HG03354 (cell line): ENCODE results near the gene NFKB1.
"Not testable (repeated sequence)": the region's sequence is repeated elsewhere in the genome, so short reads cannot be mapped to it uniquely, and the experiment has no call there.

Source experiments
- ATAC-seq: cut with Tn5 transposase; IDR thresholded peaks from one replicate; pipeline ENCODE4 v1.9.1; 2021; ENCODE audit warnings: mild to moderate bottlenecking; ENCODE audit not compliant: unreplicated experiment, poor library complexity, severe bottlenecking

NFKB1 gene

DNA sequence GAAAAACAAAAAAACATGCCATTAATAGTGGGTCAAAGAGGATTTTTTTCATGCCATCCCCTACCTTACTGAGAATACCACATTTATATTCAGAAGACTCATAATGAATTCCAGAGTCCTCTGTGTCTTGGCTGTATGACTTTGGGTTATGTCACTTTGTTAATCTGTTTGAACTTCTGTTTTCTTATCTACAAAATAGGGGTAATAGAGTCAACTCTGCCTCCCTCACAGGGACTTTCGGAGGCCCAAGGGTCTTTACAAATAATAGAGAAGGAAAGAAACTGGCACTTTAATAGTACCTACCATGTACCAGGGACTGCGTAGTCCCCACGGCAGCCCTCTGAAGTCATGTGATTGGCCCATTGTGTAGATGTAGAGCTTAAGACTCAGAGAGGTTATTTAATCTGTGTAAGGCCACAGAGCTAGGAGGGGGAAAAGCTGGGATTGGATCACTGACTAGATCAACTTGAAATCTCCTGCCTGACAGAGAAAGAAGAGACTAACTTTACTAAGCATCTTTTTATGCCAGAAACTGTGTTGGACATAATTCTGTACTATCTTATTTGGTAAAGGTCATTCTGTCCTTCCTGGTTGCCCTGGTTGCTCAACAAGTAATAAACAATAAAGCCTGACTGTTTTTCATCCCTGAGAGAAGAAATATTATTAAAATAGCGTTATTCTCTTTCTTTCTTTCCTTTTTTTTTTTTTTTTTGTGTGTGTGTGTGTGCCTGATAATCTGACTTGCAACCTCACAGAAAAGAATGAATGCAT lies 59.6 kb downstream of the NFKB1 start:
- ATAC-seq: no peak

DNA sequence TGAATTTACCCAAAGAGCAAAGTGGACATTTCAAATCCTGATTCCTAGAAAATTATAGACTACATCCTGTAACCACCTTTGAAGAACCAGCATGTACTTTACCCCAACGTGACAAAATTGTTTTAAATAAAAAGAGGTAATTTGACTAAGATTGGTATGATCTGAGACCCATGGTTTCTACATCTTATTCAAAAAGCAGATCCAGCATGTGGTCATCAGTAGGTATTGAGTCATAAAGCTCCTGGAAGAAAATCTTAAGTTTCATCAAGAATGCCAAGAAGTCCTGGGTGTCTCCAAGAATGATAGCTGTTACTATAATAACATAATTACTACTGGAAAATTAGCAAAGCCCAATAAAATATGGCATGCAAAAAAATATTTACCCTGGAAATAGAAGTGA lies 61.8 kb downstream of the NFKB1 start:
- ATAC-seq: no peak

DNA sequence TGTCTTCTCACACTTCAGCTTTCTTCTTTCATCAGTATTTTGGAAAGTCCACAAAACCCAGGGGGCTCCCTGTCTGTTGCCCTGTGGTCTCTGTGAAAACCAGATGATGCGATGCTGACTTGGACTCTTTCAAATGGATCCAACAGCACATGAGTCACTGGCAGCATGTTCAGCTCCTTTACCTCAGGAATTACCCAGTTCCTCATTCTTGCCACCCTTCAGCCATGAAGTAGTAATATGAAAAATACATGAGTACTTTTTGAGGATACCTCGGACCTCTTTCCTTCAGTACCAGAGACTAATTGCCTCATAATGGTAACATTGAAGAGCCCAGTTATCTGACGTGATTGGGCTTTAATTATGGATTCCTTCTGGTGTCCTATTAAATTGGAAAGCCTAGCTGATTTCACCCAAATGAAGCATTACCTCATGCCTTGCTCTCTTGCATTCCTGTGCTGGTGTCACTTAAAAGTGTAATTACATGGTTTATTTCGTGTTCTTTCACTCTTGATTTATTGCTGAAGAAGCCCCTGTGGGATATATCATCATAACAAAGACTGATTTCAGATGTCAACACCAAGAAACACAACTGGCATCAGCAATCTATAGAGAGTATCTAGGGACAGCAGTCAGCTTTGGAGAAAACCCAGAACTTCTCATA lies 63.4 kb downstream of the NFKB1 start:
- ATAC-seq: peak; percentile 87

DNA sequence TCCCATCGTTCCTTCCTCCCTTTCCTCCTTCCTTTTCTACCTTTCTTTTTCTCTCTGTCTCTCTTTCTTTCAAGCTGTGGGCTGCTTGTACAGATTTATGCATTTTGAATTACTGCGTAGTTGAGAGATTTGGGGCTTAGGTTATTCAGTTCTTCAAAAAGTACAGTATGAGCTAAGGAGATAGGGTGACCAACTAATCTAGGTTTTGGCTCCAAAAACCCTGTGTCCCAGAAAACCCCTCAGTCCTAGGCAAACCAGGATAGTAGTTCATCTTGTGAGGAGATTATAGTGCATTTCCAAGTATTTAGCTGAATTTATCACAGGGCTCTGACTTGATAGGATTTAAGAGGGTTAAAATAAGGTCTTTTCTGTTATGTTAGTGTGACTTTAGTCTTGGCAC lies 64.5 kb downstream of the NFKB1 start:
- ATAC-seq: no peak

DNA sequence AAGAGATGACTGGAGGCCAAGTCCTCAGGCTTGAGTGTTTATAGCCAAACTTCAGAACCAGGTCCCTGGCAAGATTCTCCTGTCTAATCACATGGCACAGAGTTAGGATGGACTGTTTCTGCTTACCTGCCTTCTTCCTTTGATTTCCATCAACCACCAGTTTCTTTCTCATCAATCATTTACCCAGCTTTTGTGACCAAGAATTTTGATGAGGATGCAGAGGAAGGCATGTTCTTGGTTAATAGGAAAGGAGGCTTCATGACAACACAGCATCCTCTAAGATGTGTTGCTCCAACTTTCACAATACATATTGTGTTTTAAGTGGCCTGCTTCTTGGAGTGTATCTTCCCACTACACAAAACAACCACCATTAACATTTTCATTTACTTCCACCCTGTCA lies 65.3 kb downstream of the NFKB1 start:
- no peak for ATAC-seq

DNA sequence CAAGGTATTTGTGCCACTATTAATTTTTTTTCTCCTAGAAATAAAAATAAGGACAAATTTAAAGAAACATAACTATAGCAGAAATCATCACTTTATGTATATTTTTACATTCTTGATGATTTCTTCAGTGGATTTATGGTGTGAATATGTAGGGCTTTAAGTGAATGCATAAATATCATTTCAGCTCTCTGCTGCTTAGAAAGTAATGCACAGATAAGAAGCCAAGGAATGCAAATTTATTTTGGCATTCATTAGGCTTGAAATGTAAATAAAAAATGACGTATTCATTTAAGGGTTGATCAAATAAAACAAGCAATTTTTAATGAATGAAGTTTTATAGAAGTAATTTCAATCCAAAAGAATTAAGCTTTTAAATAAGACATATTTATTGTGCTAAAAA lies 66.3 kb downstream of the NFKB1 start:
- no peak for ATAC-seq

DNA sequence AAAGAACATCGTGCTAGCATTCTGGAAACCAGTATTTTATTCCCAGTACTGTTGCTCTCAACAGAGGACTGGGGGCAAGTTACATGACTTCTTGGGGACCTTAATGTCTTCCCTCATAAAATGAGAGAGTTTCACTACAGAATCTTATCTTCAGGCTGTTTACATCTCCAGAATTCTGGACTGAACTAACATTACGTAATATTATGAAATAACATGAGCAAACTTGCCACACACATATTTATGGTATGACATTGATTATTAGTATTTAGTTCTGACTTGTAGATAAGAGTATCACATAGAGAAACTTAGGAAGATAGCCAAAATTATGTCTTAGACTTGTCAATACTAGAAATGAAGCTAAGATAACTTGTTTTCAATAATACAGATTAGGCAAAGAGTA lies 68.0 kb downstream of the NFKB1 start:
- no peak for ATAC-seq

DNA sequence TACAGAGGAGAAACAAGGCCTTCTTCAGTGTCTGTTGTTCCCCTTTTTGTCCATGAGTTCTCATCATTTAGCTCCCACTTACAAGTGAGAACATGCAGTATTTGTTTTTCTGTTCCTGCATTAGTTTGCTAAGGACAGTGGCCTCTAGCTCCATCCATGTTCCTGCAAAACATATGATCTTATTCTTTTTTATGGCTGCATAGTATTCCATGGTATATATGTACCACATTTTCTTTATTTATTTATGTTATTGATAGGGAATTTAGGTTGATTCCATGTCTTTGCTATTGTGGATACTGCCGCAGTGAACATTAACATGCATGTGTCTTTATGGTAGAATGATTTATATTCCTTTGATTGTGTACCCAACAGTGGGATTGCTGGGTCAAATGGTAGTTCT lies 69.1 kb downstream of the NFKB1 start:
- not testable (repeated sequence) for ATAC-seq

DNA sequence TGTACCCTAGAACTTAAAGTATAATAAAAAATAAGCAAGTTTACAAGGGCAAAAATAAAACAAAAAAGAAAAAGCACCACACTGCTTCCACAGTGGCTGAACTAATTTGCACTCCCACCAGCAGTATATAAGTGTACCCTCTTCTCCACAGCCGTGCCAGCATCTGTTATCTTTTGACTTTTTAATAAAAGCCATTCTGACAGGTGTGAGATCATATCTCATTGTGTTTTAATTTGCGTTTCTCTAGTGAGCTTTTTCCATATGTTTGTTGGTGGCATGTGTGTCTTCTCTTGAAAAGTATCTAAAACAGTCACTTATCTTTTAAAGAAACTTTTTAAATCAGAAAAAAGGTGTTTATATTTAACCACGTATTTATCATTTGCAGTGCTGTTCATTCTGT lies 71.3 kb downstream of the NFKB1 start:
- no peak for ATAC-seq

DNA sequence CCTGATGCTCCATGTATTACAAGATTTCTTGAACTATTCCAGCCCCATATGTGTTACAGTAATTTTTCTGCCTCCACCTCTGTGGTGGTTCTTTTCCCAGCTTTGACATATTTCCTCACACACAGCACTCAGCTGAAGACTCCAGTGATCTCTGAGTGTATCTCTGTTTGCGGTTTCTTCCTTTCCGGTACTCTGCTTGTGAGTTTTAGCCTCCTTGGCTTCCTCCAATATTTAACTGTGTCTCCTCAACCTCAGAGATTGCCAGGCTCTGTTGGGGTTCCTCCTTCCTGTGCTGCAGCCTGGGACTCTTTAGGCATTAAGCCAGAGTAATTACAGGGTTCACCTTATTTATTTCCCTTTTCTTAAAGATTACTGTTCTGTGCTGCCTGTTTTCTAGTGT lies 73.2 kb downstream of the NFKB1 start:
- ATAC-seq: peak; percentile 46

DNA sequence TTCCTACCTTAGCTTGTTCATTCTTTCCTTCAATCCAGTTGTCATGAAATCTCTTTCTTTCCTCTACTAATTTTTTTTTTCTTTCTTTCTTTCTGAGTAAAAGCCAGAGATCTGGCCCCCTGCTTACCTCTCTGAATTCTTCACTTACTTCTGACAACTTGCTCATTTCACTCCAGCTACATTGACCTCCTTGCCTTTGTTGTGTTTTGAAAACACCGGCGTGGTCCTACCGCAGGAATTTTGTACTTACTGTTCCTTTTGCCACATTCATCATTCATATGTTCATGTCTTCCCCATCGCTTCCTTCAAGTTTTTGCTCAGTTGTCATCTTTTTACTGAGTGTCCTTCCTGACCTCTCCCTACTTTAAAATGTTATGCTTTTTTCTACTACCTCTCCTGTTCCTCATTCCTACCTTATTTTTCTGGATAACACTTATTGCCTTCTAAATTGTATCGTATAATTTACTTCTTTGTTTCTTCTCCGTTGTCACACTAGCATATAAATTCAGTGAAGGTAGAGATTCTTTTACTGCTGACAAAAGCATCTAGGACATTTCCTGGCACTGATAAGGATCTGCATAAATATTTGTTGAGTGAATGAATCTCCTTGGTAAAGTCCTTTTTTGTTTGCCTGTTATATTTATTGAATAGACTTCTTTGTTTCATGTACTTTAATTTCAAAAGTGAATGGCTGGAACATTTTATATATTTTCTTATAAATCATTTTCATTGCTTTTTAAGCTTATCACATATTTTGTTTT lies 74.4 kb downstream of the NFKB1 start:
- no peak for ATAC-seq

DNA sequence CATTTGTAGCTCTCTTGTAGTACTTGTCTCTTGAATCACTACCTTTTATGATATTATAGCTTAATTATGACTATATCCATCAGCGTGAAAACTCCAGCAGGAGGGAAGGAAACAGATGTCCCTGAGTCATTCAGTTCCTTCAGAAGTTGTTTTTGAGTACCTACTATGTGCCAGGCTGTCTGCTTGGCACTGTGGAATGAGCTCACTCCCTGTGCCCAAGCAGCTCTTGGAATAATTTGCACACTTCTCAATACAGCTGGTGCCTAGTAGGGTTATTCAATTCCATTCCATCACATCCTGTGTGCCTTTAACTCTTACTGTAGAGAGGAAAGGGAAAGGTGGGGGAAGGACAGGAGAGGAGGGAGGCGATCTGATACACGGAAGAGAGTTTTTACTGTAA lies 77.1 kb downstream of the NFKB1 start:
- ATAC-seq: no peak

DNA sequence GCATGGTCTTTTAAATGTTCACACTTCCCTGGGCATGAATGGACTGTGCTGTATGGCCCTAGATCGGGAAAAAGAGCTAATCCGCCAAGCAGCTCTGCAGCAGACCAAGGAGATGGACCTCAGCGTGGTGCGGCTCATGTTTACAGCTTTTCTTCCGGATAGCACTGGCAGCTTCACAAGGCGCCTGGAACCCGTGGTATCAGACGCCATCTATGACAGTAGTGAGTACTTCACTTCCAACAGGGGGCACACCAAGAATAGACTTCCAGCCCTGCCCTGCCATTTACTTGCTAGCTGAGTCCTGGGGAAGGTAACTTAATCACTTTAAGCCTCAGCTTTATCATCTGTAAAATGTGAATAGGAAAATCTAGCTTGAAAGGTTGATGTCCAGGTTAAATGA lies 77.7 kb downstream of the NFKB1 start:
- no peak for ATAC-seq

DNA sequence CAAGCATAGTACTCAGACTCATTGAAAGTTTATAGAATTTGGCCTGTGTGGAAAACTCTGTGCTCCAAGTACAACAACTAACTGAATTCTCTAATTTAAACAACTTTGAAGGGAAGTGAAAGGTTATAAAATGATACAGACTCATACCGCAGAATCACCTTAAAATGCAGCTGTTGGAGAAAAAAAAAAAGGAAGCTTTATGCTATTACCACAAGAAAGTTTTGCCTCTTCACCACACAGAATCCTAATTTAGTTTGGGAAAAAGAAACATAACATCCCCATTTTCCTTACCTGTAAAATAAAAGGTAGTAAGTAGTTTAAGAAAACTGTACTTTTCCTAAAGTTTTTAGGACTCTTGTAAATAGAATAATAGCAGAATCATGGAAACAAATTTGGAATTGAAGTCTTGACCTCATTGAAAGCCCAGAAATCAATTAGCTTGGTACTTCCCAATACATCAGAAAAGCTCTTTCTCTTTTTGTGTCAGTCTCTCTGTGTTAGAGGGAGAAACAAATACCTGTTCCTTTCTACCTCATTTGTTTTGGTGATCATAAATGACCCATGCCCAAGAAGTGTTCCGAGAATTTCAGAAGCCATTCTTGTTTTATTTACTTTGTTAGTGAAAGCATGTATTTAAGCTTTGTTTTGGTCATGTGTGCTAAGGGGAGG lies 78.8 kb downstream of the NFKB1 start:
- no peak for ATAC-seq

DNA sequence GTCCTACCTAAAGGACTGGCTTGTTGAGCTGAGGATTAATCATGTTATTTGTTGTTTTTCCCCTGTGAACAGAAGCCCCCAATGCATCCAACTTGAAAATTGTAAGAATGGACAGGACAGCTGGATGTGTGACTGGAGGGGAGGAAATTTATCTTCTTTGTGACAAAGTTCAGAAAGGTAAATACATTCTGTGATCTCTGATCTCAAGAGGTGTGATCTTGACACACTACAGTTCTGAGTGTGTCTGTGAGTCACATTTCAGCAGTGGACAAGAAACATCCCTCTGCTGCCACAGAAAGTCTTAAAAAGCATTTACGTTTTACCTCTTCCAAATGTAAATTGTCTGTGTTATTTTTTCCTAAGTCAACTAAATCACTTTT lies 79.3 kb downstream of the NFKB1 start:
- ATAC-seq: no peak

DNA sequence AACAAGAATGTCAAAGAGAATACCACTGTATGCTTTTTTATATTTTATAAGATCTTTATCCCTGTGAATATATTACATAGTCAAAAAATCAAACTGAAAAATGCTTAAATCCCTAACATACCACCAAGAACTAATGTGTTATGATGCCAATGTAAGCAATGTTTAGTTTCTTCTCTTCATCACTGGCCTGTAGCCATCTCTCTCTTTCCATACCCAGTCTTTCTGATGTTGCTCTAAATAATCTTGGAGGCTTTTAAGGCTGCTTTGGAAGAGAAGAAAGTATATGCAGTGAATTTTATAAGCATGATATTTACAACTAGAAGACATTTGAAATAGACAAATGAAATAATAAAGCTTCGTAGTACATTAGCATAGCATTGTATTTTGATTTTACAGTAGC lies 82.9 kb downstream of the NFKB1 start:
- ATAC-seq: no peak

DNA sequence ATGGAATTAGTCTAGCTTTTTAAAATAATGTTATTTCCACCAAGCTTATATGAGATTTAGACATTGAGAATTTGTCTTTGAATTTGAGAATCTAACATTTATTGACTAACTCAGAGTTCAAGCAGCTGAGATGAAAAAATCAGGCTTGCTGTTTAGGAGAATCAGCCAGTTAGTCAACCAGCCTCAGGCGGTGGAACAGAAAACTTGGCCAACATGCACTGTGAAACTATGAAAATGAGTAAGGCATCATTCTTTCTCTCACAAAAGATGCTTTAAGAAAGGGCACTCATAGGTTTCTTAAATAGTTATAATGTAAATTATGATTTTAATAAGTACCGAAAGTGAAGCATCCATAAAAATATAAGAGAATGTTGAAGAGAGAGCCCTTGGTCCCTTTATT lies 84.2 kb downstream of the NFKB1 start:
- ATAC-seq: no peak

DNA sequence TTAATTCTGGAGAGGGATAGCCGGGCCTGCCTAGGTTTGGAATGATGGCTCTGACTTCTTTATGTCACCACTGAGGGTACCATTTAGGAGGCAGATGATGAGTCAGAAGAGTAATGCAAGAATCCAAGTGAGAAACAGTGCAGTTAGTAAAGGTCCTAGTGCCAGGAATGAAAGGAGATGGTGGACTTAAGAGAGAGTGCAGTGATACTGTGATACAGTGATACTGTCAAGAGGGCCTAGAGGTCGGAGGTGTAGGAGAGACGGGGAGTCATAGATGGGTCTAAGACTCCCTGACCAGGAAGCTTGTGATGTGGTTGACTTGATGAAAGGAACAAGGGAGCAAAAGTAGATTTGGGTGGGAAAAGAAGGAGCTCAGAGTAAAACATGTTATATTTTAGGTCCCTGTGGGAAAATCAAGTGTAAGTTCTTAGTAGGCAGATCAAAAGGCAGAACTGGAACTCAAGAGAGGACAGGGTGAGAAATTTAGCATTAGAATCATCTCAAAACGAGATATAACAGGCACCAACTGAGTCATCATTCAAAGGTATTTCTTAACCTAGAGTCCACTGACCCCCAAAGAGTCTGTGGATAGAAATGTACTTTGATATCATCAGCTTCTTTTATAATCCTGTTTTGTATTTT lies 85.0 kb downstream of the NFKB1 start:
- ATAC-seq: no peak

DNA sequence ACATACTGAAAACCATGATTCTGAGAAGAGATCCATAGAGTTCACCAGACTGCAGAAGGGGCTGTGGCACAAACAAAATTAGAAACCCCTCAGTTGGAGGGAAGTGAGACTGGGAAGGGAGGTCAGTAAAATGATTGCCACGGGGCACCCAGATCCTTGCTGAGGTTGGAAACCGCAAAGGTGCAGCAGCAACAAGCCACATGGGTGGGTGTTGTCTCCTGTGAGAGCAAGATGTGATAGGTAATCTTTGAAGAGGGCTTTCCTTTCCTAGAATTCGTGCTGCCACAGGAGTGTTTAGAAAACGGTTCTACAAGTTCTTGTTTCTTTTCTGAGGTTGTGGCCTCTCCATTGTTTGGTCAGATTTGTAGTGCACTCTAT lies 85.5 kb downstream of the NFKB1 start:
- ATAC-seq: no peak

DNA sequence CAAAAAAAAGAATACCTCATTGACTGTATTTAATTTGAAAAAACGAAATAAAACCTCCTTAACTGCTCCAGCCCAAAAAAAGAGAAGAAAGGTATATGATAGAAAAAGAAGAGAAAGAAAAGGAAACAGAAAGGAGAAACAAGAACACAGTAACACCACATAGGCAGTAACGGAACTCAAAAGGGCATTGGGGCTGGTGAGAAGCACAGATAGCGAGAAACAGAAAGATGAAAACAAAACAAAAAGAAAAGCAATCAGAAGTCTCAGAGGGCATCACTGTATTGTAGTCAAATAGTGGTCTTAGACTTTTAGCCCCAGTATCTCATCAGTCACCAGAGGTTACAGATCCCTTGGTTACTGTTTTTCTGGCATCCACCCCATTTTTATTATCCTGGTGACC lies 88.6 kb downstream of the NFKB1 start:
- ATAC-seq: no peak
